GM18858 (cell line): ENCODE results near the gene C6orf136.
"Not testable (repeated sequence)": the region's sequence is repeated elsewhere in the genome, so short reads cannot be mapped to it uniquely, and the experiment has no call there.

Experiments
- ATAC-seq: cut with Tn5 transposase; IDR thresholded peaks from one replicate; pipeline ENCODE4 v1.9.1; 2021; ENCODE audit not compliant: unreplicated experiment

The C6orf136 gene

GRCh38 chr6:30646450-30647241 lies at the start of gene C6orf136:
Gene C6orf136, plus strand, starts transcription at chr6:30647133. Its CDS starts 99 bp downstream, at chr6:30647232.
- peak; percentile 34 for ATAC-seq

GRCh38 chr6:30597315-30598144 lies 49.4 kb upstream of the C6orf136 start:
- not testable (repeated sequence) for ATAC-seq

- ATAC-seq = no peak
These were observed 47.9 kb upstream of the C6orf136 start for GRCh38 chr6:30598912-30599624.

GRCh38 chr6:30599625-30600324 lies 47.2 kb upstream of the C6orf136 start:
- no peak for ATAC-seq

- no peak for ATAC-seq
These were observed 46.4 kb upstream of the C6orf136 start for GRCh38 chr6:30600451-30600961.

GRCh38 chr6:30601436-30601814 lies 45.5 kb upstream of the C6orf136 start:
- ATAC-seq = no peak

GRCh38 chr6:30601815-30602641 lies 44.9 kb upstream of the C6orf136 start:
- ATAC-seq = no peak

- ATAC-seq = no peak
These were observed 43.0 kb upstream of the C6orf136 start for GRCh38 chr6:30603961-30604360.

- no peak for ATAC-seq
These were observed 36.9 kb upstream of the C6orf136 start for GRCh38 chr6:30610065-30610464.

GRCh38 chr6:30611150-30611855 lies 35.6 kb upstream of the C6orf136 start:
- ATAC-seq = no peak

GRCh38 chr6:30611856-30612194 lies 35.1 kb upstream of the C6orf136 start:
- no peak for ATAC-seq

- ATAC-seq = no peak
These were observed 34.7 kb upstream of the C6orf136 start for GRCh38 chr6:30612213-30612612.

GRCh38 chr6:30612687-30613248 lies 34.2 kb upstream of the C6orf136 start:
- no peak for ATAC-seq

- no peak for ATAC-seq
These were observed 33.5 kb upstream of the C6orf136 start for GRCh38 chr6:30613251-30614043.

GRCh38 chr6:30614044-30614842 lies 32.7 kb upstream of the C6orf136 start:
- no peak for ATAC-seq

GRCh38 chr6:30614843-30615218 lies 32.1 kb upstream of the C6orf136 start:
- peak; percentile 29 for ATAC-seq

GRCh38 chr6:30615219-30615957 lies 31.5 kb upstream of the C6orf136 start:
- ATAC-seq = no peak
